Cardiac muscle cell (in vitro differentiated cells and primary cell): ENCODE results near the gene NEDD4L. TPM values are rescaled to one million over a fixed set of nuclear protein-coding genes. Genes with fewer than 3 reads are reported as not detected.

Experiments used
- DNase-seq, 2 donors: peaks; one replicate each; pipeline versions ENCODE4 v3.0.0 to v3.0.0-alpha.2; 2010 to 2017; ENCODE audit warnings: low read depth in 1 of 2, low spot score in 1 of 2
- H3K27ac ChIP-seq: fragments of 200-600 bp; sonication (generic); 2 replicates; pipeline ENCODE4 v1.5.1; 2016
- H3K27me3 ChIP-seq: fragments of 200-600 bp; sonication (generic); 2 replicates; pipeline ENCODE4 v1.6.0; 2016; ENCODE audit warnings: control low read depth
- H3K36me3 ChIP-seq: fragments of 200-600 bp; sonication (generic); 2 replicates; pipeline ENCODE4 v1.5.1; 2016; ENCODE audit warnings: control low read depth
- H3K4me1 ChIP-seq: fragments of 200-600 bp; sonication (generic); 2 replicates; pipeline ENCODE4 v1.8.1; 2017; ENCODE audit warnings: low read depth, mild to moderate bottlenecking, mixed run types
- H3K4me3 ChIP-seq: fragments of 200-600 bp; sonication (generic); 2 replicates; pipeline ENCODE4 v1.5.1; 2016; ENCODE audit warnings: mild to moderate bottlenecking
- H3K9me3 ChIP-seq: fragments of 200-600 bp; sonication (generic); 2 replicates; pipeline ENCODE4 v1.5.1; 2017; ENCODE audit warnings: low read depth, mild to moderate bottlenecking, control low read depth
- CTCF ChIP-seq: IDR thresholded peaks from 2 replicates; pipeline ENCODE4 v1.5.1; 2012; ENCODE audit warnings: low read depth, mild to moderate bottlenecking, low read length
- polyA plus RNA-seq: library from polyadenylated mRNA; unstranded; fragments of >200 nt; fragmentation: Nextera tagmentation; extraction: Ambion mirVana; gene quantifications from 2 replicates; pipeline ENCODE4 v1.2.1, GENCODE V29; 2016
- total RNA-seq: library from RNA; depleted of rRNA; stranded (reverse); fragments of >200 nt; gene quantifications from 2 replicates; pipeline ENCODE4 v1.2.3, GENCODE V29; 2016

The NEDD4L gene
- total and polyA plus RNA-seq, 2 experiments from 2014 or later, result 30.8 to 40.5 TPM

DNA sequence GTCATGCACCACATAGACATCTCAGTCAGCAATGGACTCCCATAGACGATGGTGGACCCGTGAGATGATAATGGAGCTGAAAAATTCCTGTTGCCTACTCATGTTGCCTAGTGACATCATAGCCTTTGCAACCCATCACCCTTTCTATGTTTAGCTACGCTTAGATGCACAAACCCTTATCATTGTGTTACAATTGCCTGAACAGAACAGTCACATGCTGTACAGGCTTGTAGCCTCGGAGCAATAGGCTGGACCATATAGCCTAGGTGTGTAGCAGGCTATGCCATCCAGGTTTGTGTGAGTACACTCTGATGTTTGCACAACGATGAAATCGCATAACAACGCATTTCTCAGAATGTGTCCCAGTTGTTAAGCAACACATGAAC is 363.2 kb downstream of the NEDD4L start:
- Histone ChIP-seq H3K27me3 (no peaks in the 10 kb centered on the region), H3K4me1 (peaks cover 13% of the 10 kb centered on the region), H3K36me3 (no peaks in the 10 kb centered on the region), H3K9me3 (no peaks in the 10 kb centered on the region), H3K4me3 (no peak overlapping the region), H3K27ac (no peak overlapping the region)
- DNase-seq, result no peak
- TF ChIP-seq CTCF, result no peak

DNA sequence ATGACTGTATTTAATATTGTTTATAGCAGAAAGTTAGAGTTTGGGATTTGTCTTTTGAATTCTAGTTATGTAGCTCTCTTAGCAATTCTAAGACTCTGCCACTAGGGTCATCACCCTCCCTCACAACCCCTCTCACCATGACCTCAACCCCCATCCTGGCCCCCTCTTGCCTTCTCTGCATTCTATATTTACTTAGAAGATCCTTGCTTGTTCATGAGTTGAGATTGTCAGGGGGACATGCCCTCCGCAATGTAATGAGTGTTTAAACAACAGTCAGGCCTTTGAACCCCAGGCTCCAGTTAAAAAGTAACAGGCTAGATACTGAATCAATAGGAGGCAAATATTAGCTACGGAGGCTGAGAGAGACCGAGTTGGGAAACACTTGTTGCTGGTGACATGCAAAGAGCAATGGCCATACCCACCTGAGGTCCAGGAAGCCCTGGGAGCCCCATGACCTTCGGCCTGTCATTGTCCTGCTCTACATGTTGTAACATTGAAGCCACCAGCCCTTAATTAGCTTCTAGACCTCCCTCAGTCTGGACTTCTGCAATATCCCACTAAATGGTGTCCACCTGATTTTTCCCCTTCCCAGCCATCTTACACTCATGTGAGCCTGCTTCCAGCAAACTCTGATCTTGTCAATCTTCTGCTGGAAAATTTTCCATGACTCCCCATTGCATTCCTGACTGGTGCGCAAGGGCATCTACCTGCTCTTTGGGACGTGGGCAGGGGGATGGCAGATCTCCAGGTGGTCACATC is 363.8 kb downstream of the NEDD4L start:
- no peaks in the 10 kb centered on the region for H3K27me3 ChIP-seq
- H3K9me3 ChIP-seq, result no peaks in the 10 kb centered on the region
- DNase-seq, result no peak

DNA sequence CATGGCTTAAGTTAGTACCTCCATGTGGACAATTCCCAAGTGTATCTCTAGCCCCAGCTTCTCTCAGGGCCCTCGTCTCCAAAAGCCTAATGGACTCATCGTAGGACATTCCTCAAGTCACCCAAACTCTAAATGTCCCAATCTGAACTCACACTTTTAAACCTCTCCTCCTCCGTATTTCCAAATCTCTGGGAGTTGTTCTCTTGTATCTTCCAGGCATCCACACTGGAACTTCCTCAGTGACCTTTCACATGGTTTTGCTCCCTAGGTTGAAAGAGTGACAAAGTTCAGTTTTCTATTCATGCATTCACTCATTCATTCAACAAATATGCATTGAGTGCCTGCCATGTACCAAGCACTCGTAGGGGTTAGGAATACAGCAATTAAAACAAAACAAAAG is 364.6 kb downstream of the NEDD4L start:
- Histone ChIP-seq H3K27me3 (no peaks in the 10 kb centered on the region), H3K27ac (no peak overlapping the region), H3K4me3 (no peak overlapping the region), H3K4me1 (no peaks in the 10 kb centered on the region), H3K9me3 (no peaks in the 10 kb centered on the region), H3K36me3 (no peaks in the 10 kb centered on the region)
- TF ChIP-seq CTCF, result no peak
- DNase-seq, result no peak

More for the DNA sequence above, 363.8 kb downstream of the NEDD4L start:
- Histone ChIP-seq H3K27ac (no peak overlapping the region), H3K36me3 (no peaks in the 10 kb centered on the region), H3K4me3 (no peak overlapping the region), H3K4me1 (peaks cover 8% of the 10 kb centered on the region)
- no peak for TF ChIP-seq CTCF

GRCh38 chr18:58409802-58410445 is 365.9 kb downstream of the NEDD4L start:
- H3K4me3 ChIP-seq, result no peak overlapping the region
- no peaks in the 10 kb centered on the region for H3K9me3 ChIP-seq
- H3K27ac ChIP-seq, result no peak overlapping the region
- DNase-seq, result no peak
- H3K36me3 ChIP-seq, result no peaks in the 10 kb centered on the region
- no peak for TF ChIP-seq CTCF
- H3K27me3 ChIP-seq, result no peaks in the 10 kb centered on the region
- peaks cover 2% of the 10 kb centered on the region for H3K4me1 ChIP-seq

DNA sequence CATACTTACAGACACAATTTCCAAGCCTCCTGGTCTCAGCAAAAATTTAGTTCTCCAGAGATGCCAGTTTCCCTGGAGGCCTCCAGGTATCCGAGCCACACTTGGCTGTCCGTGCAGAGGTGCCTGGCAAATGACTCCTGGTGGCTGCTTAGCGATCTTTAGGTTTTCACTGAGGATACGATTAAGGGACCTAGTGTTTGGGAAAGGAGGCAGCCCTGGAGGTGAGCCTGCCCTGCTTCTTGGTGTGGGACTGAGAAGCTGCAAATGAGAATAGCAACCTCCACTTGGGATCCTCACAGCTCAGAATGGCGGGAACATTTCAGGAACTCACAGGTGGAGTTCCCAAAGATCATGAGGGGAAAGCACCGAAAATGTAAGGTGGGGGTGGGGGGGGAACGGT is 367.3 kb downstream of the NEDD4L start:
- TF ChIP-seq CTCF, result no peak
- Histone ChIP-seq H3K27me3 (no peaks in the 10 kb centered on the region), H3K27ac (no peak overlapping the region), H3K36me3 (no peaks in the 10 kb centered on the region), H3K9me3 (no peaks in the 10 kb centered on the region), H3K4me3 (no peak overlapping the region), H3K4me1 (peaks cover 7% of the 10 kb centered on the region)
- DNase-seq, result no peak
